AG04449 (cell line): ENCODE results near the gene SYNCRIP.
A peak's percentile ranks its signal among the peaks of the same experiment; 100 is the strongest.
"Not testable (repeated sequence)": the region's sequence is repeated elsewhere in the genome, so short reads cannot be mapped to it uniquely, and the experiment has no call there.

Experiments
- CTCF ChIA-PET: fragments of 350-600 bp; formaldehyde crosslinking; extraction: SDS; loops from one replicate; lab custom pipeline; 2021; ENCODE audit warnings: antibody characterized with exemption; lab: Yijun Ruan, JAX
- POLR2A ChIA-PET: fragments of 400-600, 350-600 bp; formaldehyde crosslinking; extraction: SDS; loops from one replicate; lab custom pipeline; 2020; ENCODE audit warnings: antibody characterized with exemption, inconsistent platforms; lab: Yijun Ruan, JAX
- DNase-seq: peaks from one replicate; pipeline ENCODE4 v3.0.0-alpha.2; 2010; ENCODE audit warnings: low read depth, low spot score
- H3K4me3 ChIP-seq: 2 replicates; pipeline ENCODE4 v1.5.1; 2011; ENCODE audit warnings: low read depth, mild to moderate bottlenecking, control low read depth, low read length
- TF ChIP-seq, protein P1 (sequence below): IDR thresholded peaks from one replicate; pipeline ENCODE4 v1.5.1; 2011; ENCODE audit warnings: mild to moderate bottlenecking, moderate library complexity, low read length, control low read depth, inconsistent platforms; ENCODE audit not compliant: insufficient read depth; ENCODE audit errors: missing control alignments

SYNCRIP gene

DNA sequence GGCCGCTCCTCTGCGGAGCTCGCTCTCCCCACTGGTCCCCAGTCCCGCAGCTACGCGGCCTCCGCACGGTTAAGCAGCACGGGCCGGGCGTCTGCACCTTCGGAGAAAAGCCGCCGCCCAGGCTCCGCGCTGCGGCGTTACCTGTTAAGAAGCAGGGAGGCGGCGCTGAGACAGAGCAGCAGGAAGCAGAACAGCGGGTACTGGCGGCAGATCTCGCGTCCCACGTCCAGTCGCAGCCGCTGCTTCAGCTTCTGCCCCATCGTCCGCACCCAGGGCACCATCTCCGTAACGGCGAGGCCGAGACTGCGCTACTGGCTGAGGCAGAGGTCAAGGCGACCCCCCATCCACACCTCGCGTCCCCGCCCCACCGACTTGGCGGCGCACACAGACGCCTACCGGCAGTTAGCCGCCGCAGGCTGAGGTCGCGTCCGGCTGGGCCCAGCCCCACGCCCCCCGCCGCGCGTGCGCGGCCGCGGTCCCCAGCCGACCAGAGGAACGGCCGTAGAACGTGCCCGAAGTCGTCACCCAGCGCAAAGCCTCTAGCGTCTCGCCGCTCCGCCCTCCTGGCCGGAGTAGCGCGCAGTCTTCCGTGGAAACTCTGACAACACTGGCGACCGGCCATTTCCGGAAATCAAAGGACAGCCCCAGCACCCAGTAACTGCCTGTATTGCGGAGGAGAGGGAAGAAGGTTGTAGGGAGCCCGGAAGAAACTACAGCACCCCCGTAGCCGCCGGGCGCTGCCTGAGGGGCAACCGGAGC, 49.1 kb downstream of the SYNCRIP start, which contains the start of gene SNX14:
TSS of gene SNX14 (minus strand) at position 421 of the 759 bp plus-strand sequence. CDS start at position 281, 140 bp downstream.
- ChIA-PET POLR2A (interaction anchor here (0.6 to 2.3 kb wide), 5 partner anchors 27 to 145 kb away, joined by 3 to 34 read pairs (median 3); partner anchors contain the start of gene SYNCRIP), CTCF (interaction anchor here (1.1 kb wide), 1 partner anchor 12 kb away, joined by 3 read pairs; no protein-coding TSS in a partner anchor)
- H3K4me3 ChIP-seq = peak within 1 kb of the TSS; percentile 94
- TF ChIP-seq, protein P1, sequence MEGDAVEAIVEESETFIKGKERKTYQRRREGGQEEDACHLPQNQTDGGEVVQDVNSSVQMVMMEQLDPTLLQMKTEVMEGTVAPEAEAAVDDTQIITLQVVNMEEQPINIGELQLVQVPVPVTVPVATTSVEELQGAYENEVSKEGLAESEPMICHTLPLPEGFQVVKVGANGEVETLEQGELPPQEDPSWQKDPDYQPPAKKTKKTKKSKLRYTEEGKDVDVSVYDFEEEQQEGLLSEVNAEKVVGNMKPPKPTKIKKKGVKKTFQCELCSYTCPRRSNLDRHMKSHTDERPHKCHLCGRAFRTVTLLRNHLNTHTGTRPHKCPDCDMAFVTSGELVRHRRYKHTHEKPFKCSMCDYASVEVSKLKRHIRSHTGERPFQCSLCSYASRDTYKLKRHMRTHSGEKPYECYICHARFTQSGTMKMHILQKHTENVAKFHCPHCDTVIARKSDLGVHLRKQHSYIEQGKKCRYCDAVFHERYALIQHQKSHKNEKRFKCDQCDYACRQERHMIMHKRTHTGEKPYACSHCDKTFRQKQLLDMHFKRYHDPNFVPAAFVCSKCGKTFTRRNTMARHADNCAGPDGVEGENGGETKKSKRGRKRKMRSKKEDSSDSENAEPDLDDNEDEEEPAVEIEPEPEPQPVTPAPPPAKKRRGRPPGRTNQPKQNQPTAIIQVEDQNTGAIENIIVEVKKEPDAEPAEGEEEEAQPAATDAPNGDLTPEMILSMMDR = peak; percentile 5
- peak; percentile 58 for DNase-seq

DNA sequence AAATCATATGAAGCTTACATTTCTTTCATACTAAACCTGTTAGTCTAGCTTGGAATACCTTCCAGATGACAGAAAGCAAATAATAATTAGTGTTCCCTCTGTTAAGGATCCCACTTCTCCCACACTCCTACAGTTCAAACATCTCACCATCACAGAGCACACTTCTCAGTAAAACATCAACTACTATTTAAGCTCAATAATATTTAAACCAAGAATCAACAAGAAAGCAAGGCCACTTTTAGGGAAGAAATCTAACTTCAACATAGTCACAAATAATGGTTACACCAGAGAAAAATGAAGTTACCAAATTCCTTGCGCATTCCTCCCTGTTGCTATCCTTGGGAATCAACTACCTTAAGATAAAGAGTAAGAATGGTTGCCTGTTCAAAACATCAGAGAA, 50.7 kb downstream of the SYNCRIP start:
- H3K4me3 ChIP-seq = peak overlapping the region; percentile 31
- TF ChIP-seq, protein P1 = no peak
- no peak for DNase-seq
- POLR2A ChIA-PET = interaction anchor here (1.0 kb wide), 1 partner anchor 51 kb away, joined by 4 read pairs; the partner anchor contains the start of gene SYNCRIP
- CTCF ChIA-PET = no interaction called here

DNA sequence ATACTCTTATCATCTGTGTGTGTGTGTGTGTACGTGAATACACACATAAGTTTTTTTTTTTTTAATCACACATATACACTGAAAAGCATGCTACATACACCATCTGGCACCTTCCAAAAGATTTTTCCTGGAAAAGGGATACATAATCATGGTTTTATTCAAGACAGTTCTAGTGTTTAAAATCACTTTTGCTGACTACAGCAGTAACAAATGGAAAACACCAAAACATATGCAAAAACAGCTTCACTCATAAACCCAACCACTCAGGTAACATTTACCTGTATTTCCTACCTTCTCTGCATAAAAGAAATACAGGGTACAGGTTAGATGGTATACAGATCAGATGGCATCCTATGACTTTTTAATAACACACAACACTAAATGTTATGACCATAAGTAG, 51.5 kb downstream of the SYNCRIP start:
- TF ChIP-seq, protein P1 = no peak
- ChIA-PET CTCF (interaction anchor here (0.9 kb wide), 1 partner anchor 54 kb away, joined by 5 read pairs; no protein-coding TSS in a partner anchor), POLR2A (no interaction called here)
- no peak for DNase-seq
- H3K4me3 ChIP-seq = no peak overlapping the region

DNA sequence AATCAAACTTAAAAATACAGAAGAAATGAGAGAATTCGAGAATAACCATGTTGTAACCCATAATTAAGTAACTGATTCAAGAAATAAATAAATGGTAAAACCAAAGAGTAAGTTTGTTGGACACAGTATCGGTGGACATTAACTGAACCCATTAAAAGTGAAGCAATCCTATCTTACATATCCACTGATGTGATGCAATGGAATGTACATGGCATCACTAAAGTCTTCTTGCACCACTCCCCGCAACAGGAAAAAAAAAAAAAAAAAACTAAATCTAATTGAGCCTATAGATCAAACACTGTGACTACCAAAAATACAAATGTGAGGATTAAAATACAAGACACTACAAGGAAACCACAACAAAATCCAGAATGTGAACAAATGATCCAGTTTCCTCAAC, 56.9 kb downstream of the SYNCRIP start:
- DNase-seq = no peak
- POLR2A ChIA-PET = no interaction called here
- TF ChIP-seq, protein P1 = no peak
- H3K4me3 ChIP-seq = no peak overlapping the region
- CTCF ChIA-PET = no interaction called here

DNA sequence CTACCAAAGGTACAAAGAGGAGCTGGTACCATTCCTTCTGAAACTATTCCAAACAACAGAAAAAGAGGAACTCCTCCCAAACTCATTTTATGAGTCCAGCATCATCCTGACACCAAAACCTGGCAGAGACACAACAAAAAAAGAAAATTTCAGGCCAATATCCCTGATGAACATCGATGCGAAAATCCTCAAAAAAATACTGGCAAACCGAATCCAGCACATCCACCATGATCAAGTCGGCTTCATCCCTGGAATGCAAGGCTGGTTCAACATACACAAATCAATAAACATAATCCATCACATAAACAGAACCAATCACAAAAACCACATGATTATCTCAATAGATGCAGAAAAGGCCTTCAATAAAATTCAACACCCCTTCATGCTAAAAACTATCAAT, 59.9 kb downstream of the SYNCRIP start:
- H3K4me3 ChIP-seq, CTCF ChIA-PET, POLR2A ChIA-PET, DNase-seq: not testable (repeated sequence)

DNA sequence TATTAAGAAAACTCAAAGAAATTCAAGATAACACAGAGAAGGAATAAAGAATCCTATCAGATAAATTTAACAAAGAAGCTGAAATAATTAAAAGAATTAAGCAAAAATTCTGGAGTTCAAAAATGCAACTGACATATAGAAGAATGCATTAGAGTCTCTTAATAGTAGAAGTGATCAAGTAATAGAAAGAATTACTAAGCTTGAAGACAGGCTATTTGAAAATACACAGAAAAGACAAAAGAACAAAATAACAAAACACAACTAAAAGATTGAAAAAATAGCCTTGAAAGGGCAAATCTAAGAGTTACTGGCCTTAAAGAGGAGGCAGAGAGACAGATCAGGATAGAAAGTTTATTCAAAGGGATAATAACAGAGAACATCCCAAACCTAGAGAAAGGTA, 61.1 kb downstream of the SYNCRIP start:
- POLR2A ChIA-PET = interaction anchor here (0.6 kb wide), 1 partner anchor 138 kb away, joined by 3 read pairs; no protein-coding TSS in a partner anchor
- DNase-seq = no peak
- TF ChIP-seq, protein P1 = no peak
- CTCF ChIA-PET = interaction anchor here (1.1 kb wide), 1 partner anchor 12 kb away, joined by 3 read pairs; the partner anchor contains the start of gene SNX14
- H3K4me3 ChIP-seq = no peak overlapping the region
